DND-41 (cell line): ENCODE data around the gene C6orf120.

Source experiments
- CTCF ChIP-seq: IDR thresholded peaks from 2 replicates; pipeline ENCODE4 v1.5.1; 2012; ENCODE audit warnings: borderline replicate concordance, low read length, moderate library complexity, mild to moderate bottlenecking; ENCODE audit not compliant: poor library complexity, severe bottlenecking; ENCODE audit errors: extremely low read depth
- EZH2 ChIP-seq: IDR thresholded peaks from 3 replicates; pipeline ENCODE4 v1.6.1; 2012; ENCODE audit warnings: borderline replicate concordance, low read depth, mild to moderate bottlenecking, moderate library complexity, low read length, inconsistent platforms; ENCODE audit not compliant: severe bottlenecking

GRCh38 chr6:169677096-169677495 is 24.8 kb upstream of the C6orf120 start:
- TF ChIP-seq CTCF, result no peak
- no peak for TF ChIP-seq EZH2
